ENCODE results near the gene CDH16.

The CDH16 gene

DNA sequence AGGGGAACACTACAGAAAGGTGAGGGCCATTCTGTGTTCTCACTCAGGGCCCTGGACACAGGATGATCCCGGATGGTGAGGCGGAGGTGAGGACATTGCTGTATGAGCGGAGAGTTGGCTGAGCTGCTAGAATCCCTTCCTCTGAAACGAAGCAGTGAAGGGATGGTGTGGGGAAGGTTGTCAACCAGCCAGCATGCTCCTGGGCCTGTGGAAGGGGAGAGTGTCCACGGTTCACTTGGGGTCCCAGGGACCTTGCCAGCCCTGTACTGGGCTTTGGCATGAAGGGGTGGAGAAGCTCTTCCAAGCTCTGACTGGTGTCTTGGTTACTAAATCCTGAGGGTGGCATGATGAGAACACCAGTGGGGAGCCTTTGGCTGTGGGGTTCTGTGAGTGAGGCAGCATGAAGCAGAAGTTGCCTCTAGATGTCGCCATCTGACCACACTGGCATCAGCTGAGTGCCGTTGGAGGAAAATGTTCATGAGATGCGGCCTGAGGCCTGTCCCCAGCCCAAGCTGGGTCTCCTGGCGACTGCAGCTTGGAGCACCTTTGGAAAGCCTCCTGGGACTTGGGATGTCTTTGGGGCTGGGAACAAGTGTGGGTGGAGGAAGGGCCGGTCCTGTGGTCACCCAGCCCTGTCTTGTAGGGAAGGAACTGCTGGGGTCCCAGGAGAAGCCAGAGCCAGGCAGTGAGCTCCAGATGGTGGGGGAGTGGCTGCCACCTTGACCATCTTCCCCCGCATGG is 23.6 kb downstream of the CDH16 start:
- DNase-seq (ENCODE audit: low read depth): peak; percentile 30

DNA sequence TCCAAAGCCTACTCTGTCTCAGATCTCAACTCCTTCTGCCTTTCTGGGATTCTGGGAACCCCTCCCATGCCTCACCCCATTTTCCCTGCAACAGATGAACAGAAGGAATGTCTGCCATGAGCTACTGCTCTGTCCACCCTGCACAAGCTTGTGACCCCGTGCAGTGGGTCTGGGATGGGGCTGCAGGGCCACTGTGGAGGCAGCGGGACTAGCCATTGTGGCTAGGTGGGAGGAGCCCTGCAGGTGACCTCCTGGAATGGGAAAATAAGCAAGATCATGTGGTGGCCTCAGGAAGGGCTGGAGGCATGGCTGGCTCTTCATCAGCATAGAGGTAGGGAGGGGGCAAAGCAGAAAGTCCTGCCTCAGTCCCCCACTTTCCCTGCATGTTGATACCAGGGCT is 24.6 kb downstream of the CDH16 start:
- no peak for DNase-seq (ENCODE audit: low read depth)

DNA sequence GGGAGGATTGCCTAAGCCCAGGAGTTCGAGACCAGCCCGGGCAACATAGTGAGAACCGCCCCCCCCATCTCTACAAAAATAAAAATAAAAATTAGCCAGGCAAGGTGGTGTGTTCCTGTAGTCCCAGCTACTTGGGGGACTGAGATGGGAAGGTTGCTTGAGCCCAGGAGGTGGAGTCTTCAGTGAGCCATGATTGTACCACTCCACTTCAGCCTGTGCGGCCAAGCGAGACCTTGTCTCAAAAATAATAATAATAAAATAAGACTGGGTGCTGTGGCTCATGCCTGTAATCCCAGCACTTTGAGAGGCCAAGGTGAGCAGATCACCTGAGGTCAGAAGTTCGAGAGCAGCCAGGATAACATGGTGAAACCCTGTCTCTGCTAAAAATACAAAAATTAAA is 26.9 kb downstream of the CDH16 start:
- no peak for DNase-seq (ENCODE audit: low read depth)

GRCh38 chr16:66891360-66891759 is 27.3 kb downstream of the CDH16 start:
- DNase-seq (ENCODE audit: low read depth): no peak

DNA sequence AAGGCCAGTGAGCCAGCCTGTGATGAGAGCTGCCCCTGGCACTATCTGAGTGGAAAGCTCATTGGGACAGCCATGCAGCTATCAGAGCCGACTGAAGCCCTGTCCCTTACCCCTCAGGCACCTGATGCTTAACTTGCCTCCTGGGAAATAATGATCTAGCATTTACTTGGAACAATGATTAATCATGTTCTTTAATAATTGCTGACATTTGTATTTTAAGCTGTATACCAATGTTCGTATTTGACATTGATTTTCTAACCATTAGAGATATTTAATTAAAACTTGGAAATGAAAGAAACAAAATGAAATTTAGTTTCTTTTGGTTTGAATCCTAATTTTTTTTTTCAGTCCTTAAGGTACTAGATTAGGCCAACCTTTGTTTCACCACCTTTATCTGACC is 27.9 kb downstream of the CDH16 start:
- DNase-seq (ENCODE audit: low read depth): no peak

- no peak for DNase-seq (ENCODE audit: low read depth)
Measured at GRCh38 chr16:66889622-66890021, 29.1 kb downstream of the CDH16 start.

DNA sequence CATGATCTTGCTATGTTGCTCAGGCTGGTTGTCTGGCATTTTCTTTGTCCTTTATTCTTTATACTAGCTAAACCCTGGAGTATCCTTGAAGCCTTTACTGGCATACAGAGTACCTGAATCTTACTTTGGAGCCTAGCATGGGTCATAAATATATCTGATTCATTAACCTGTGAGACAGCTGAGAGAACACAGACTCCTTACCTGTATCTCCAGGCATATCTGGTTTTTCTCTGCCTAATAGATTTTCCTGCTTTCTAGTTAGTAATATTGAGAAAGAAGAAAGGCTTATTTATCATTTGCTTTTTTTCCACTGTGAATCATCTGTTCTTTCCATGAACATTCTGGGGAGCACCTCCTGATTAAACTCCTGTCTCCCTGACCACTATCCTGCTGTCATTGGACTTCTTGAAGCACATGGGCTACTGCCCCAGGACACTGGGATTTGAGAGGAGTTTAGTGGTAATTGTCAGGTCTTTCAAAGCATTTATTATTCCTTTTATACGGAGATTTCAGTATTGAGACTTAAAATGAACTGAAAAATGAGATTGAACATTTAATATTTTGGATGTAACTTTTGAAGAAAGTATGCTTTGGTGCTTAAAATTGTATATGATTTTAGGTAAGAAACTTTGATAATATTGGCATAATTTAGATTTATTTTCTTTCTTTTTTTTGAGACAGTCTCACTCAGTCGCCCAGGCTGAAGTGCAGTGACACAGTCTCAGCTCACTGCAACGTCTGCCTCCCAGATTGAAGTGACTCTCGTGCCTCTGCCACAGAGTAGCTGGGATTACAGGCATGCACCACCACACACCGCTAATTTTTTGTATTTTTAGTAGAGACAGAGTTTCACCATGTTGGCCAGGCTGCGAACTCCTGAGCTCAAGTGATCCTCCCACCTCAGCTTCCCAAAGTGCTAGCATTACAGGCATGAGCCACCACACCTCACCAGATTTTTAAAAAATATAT is 29.8 kb downstream of the CDH16 start:
- DNase-seq (ENCODE audit: low read depth): no peak

DNA sequence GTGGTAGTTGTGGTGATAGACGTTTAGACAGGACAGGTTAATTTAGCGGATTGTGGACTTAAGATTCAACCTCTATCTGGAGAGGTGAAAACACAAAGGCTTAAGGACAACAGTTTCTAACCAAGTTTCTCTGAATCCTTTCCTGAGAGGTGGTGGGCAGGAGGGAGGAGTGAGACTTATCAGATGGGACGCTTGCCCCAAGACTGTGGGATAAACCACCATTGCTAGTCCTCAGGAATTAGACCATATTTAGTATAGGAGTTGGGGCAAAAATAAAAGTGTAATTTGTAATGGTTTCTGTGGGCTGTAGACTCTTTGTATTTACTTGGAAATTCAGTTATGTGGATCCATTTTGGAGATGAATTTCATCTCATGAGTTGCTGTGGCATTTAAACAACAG is 31.8 kb downstream of the CDH16 start:
- no peak for DNase-seq (ENCODE audit: low read depth)

GRCh38 chr16:66886321-66886720 is 32.4 kb downstream of the CDH16 start:
- DNase-seq (ENCODE audit: low read depth): no peak

- DNase-seq (ENCODE audit: low read depth): no peak
Measured at GRCh38 chr16:66885491-66885890, 33.2 kb downstream of the CDH16 start.

DNA sequence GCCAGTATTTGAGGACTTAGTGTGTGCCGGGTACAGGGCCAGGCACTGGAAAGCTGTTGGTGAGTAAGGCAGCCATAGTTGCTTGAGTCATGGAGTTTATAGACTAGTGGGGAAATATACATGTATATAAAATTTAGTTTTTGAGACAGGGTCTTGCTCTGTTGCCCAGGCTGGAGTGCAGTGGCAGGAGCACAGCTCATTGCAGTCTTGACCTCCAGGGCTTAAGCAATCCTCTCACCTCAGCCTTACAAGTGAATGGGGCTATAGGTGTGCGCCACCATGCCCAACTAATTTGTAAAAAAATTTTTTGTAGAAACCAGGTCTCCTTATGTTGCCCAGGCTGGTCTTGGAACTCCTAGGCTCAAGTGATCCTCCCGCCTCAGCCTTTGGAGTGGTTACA is 36.0 kb downstream of the CDH16 start:
- DNase-seq (ENCODE audit: low read depth): no peak

- no peak for DNase-seq (ENCODE audit: low read depth)
Measured at GRCh38 chr16:66881964-66882508, 36.6 kb downstream of the CDH16 start.

DNA sequence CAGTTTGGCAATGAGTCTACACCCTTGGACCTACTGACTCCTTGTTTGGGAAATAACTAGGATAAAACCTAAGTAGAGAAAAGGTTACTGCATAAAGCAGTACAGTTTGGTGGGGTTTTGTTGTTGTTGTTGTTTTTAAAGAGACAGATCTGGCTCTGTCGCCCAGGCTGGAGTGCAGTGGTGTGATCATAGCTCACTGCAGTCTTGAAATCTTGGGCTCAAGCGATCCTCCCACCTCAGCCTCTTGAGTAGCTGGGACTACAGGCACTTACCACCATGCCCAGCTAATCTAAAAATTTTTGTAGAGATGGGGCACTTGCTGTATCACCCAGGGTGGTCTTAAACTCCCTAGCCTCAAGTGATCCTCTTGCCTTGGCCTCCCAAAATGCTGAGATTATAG is 37.1 kb downstream of the CDH16 start:
- no peak for DNase-seq (ENCODE audit: low read depth)

DNA sequence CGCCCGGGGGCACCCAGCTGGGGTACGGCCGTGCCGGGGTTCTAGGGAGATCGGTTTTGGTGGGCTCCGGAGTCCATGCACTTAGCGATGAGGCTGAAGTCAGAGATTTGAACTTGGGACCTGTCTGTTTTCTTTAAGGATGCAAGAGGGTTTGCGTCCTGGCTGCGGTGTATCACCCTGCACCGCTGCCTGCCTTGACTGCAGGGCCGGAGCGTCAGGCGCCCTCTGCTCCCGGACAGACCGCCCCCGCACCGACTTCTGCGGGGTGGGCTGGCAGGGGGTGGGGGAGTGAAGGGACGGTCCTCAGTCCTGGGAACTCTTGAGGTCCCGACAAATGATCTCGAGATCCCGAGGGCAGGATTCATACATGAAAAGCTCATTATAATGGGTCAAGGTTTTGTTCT is 37.7 kb downstream of the CDH16 start:
- DNase-seq (ENCODE audit: low read depth): no peak

- DNase-seq (ENCODE audit: low read depth): peak; percentile 83
Measured at GRCh38 chr16:66880288-66881013, 38.2 kb downstream of the CDH16 start, which contains the start of gene PDP2. Gene PDP2 (plus strand): TSS chr16:66880515. CDS start chr16:66884285, 3,770 bp downstream.

GRCh38 chr16:66878067-66878466 is 40.6 kb downstream of the CDH16 start:
- DNase-seq (ENCODE audit: low read depth): no peak

DNA sequence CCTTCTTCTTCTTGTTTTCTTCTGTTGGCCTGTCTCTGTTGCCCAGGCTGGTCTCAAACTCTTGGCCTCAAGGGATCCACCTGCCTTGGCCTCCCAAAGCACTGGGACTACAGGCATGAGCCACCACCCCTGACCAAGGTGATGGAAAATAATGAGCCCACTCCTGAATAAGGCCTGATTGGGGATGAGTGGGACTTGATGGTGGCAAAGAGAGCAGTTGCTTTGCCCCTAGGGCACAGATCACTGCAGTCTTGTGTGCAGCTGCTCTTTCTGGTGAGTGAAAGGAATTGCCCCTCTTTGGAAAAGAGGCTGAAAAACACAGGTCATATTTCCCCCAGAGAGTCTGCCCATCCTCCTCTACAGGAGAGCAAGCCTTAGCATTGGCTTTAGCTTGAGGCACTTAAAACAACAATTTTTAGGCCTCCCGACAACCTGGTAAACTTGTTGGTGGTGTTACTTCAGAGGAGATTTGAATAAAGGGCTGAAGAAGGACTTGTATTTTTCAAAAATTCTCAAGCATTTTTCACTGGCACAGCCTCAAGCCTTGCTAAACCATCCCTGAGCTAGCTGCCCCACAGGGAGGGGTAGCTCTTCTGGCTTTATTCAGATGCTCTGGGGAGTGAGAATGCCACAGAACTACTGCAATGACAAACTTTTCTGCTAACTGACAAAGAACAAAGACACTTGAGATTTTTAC is 44.5 kb downstream of the CDH16 start:
- DNase-seq (ENCODE audit: low read depth): no peak

- no peak for DNase-seq (ENCODE audit: low read depth)
Measured at GRCh38 chr16:66873685-66874055, 45.0 kb downstream of the CDH16 start.

DNA sequence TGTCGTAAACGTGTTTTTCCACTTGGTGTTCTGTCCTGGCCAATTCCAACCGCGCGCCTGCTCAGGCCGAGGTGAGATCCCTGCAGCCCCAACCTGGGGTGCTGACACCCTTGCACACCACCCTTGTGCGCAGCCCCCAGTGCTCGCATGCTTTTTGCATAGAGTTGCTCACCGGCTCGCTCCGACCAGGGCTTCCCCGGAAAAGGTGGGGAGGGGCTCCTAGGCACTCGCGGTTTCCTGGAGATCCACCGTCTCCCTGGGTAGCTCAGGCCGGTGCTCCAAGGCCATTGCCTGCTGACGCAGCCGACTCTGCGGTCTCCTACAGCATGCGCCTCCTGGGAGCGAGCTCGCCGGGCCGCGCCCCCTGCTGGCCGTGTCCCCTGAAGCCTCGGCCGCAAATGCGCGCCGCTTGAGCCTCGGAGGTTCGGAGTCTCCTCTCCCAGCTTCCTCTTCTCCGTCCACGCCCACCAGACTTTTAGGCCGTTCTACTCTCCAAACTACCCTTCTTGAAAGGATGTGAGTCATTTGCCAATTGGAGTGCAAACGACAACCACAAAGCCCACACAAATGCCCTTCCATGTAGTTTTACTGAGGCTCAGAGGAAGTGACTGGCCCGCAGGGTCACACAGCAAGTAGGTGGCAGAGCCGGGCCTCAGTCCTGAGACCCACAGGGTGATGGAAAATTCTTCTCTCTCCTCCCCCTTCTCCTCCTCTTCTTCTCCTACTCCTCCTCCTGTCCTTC is 45.6 kb downstream of the CDH16 start:
- DNase-seq (ENCODE audit: low read depth): peak; percentile 78

GRCh38 chr16:66872559-66872942 is 46.1 kb downstream of the CDH16 start:
- DNase-seq (ENCODE audit: low read depth): no peak

GRCh38 chr16:66871840-66872239 is 46.8 kb downstream of the CDH16 start:
- no peak for DNase-seq (ENCODE audit: low read depth)
